ENCODE results near the gene RFX2. TPM values are rescaled to one million over a fixed set of nuclear protein-coding genes. Genes with fewer than 3 reads are reported as not detected.
A peak's percentile ranks its signal among the peaks of the same experiment; 100 is the strongest.

Gene RFX2
- total RNA-seq, 1 experiment from 2014 or later, result 13.7 TPM

DNA sequence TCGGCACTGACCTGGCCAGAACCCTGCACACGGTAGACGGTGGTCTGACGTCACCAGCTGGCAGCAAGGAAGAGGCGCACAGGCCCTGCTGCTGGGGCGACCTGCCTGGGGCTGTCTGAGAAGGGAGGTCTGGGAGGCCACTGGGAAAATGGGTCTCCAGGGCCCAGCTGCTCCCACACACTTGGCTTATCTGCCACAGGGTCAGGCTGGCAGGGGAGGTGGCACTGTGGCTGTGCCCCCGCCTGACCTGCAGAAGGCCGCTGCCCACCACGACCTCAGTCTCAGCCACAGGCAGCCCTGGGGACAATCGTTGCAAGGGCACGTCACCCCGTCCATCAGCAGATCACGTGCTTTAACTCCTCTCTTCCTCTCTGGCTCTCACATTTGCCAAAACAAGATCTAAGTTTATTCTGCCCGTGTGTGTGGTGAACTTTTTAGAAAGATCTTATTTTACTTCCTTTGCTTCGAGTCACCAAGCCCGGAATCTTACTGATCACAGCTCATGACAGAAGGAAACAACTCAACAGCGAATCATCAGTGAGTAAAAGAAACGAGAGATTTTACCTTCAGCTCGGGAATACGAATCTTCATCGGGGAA, 87.1 kb downstream of the RFX2 start:
- CTCF ChIA-PET, result interaction anchor here (0.6 to 1.4 kb wide), 3 partner anchors 25 to 252 kb away, joined by 3 to 4 read pairs (median 4); no protein-coding TSS in a partner anchor
- no peaks in the 10 kb centered on the region for H3K9me3 Mint-ChIP-seq (ENCODE audit: low read depth, unreplicated experiment)
- H3K36me3 Mint-ChIP-seq (ENCODE audit: insufficient read depth, unreplicated experiment), result no peaks in the 10 kb centered on the region
- H3K4me3 Mint-ChIP-seq (ENCODE audit: low read depth, unreplicated experiment), result no peak overlapping the region
- H3K27me3 Mint-ChIP-seq (ENCODE audit: unreplicated experiment), result no peaks in the 10 kb centered on the region
- no peak for DNase-seq
- intact Hi-C loops (cut with micrococcal nuclease; ENCODE audit: unreplicated experiment), result no loop called here
- H3K27ac Mint-ChIP-seq (ENCODE audit: unreplicated experiment), result no peak overlapping the region
- TF ChIP-seq, protein P1, sequence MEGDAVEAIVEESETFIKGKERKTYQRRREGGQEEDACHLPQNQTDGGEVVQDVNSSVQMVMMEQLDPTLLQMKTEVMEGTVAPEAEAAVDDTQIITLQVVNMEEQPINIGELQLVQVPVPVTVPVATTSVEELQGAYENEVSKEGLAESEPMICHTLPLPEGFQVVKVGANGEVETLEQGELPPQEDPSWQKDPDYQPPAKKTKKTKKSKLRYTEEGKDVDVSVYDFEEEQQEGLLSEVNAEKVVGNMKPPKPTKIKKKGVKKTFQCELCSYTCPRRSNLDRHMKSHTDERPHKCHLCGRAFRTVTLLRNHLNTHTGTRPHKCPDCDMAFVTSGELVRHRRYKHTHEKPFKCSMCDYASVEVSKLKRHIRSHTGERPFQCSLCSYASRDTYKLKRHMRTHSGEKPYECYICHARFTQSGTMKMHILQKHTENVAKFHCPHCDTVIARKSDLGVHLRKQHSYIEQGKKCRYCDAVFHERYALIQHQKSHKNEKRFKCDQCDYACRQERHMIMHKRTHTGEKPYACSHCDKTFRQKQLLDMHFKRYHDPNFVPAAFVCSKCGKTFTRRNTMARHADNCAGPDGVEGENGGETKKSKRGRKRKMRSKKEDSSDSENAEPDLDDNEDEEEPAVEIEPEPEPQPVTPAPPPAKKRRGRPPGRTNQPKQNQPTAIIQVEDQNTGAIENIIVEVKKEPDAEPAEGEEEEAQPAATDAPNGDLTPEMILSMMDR (IDR thresholded peaks at IDR 0.05; ENCODE audit: unreplicated experiment), result no peak
- H3K4me1 Mint-ChIP-seq (ENCODE audit: low read depth, unreplicated experiment), result no peaks in the 10 kb centered on the region
- BruUV-seq (replicated peaks), result no TSS peak

DNA sequence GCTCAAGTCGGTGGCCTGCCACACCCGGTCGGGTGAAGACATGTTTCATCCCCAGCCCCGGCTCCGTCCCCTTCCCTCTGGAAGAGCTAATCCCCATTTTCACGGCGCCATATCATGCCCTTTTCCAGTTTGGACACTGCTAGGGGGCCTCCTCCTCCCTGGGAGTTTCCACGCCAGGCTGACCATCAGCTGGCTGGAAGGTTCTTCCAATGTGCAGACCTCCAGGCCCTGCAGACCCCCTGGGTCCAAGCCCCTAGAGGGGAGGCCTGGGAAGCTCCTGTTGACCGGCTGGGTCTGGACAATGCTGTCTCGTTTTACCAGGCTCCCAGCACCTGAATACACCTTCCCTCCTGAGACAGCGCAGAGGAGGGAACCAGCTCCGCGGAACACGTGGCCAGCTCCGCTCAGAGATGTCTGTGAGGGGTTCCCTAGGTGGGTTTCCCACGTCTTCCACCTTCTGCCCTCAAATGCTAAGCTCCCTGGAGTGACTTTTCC, 87.7 kb downstream of the RFX2 start:
- Mint-ChIP-seq H3K27me3 (ENCODE audit: unreplicated experiment) (no peaks in the 10 kb centered on the region), H3K9me3 (ENCODE audit: low read depth, unreplicated experiment) (no peaks in the 10 kb centered on the region), H3K27ac (ENCODE audit: unreplicated experiment) (no peak overlapping the region), H3K4me1 (ENCODE audit: low read depth, unreplicated experiment) (no peaks in the 10 kb centered on the region), H3K36me3 (ENCODE audit: insufficient read depth, unreplicated experiment) (no peaks in the 10 kb centered on the region), H3K4me3 (ENCODE audit: low read depth, unreplicated experiment) (no peak overlapping the region)
- TF ChIP-seq, protein P1 (IDR thresholded peaks at IDR 0.05; ENCODE audit: unreplicated experiment), result no peak
- no peak for DNase-seq
- CTCF ChIA-PET, result interaction anchor here (0.6 to 1.4 kb wide), 3 partner anchors 25 to 251 kb away, joined by 3 to 4 read pairs (median 4); no protein-coding TSS in a partner anchor
- BruUV-seq (replicated peaks), result no TSS peak
- intact Hi-C loops (cut with micrococcal nuclease; ENCODE audit: unreplicated experiment), result no loop called here

DNA sequence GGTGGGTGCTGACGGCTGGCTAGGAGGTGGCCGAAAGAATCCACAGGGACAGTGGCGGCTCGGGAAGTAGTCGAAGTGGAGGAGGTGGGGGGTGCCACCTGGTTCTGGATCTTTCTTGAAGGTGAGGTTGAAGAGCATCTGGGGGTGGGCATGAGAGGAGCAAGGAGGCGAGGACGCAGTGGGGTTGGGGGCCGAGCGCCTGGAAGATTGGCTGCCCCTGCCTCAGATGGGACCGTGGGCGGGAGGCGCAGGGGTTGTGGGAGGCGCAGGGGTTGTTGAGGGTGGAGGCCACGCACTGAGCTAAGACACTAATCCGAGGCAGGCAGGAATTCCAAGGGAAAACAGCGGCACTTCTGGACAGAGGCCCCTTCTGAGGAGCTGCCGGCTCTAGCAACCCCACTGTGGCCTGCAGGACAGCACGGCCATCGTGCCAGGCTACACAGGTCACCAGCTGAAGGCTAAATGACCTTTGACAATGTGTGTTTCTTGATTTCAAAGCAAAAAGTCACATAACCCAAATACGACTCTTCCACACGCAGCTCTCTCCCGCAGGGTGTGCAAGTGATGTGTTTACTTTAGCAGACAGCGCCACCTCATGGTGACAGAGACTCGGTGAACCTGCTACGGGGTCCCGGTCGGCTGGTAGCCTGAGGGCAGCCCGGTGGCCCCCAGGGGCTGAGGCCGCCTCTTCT, 88.3 kb downstream of the RFX2 start:
- Mint-ChIP-seq H3K36me3 (ENCODE audit: insufficient read depth, unreplicated experiment) (no peaks in the 10 kb centered on the region), H3K27ac (ENCODE audit: unreplicated experiment) (no peak overlapping the region), H3K27me3 (ENCODE audit: unreplicated experiment) (no peaks in the 10 kb centered on the region), H3K4me3 (ENCODE audit: low read depth, unreplicated experiment) (no peak overlapping the region), H3K4me1 (ENCODE audit: low read depth, unreplicated experiment) (no peaks in the 10 kb centered on the region), H3K9me3 (ENCODE audit: low read depth, unreplicated experiment) (no peaks in the 10 kb centered on the region)
- peak; percentile 15 for DNase-seq
- BruUV-seq (replicated peaks), result no TSS peak
- TF ChIP-seq, protein P1 (IDR thresholded peaks at IDR 0.05; ENCODE audit: unreplicated experiment), result peak; percentile 39
- intact Hi-C loops (cut with micrococcal nuclease; ENCODE audit: unreplicated experiment), result no loop called here
- CTCF ChIA-PET, result interaction anchor here (1.4 kb wide), 1 partner anchor 26 kb away, joined by 4 read pairs; no protein-coding TSS in a partner anchor

DNA sequence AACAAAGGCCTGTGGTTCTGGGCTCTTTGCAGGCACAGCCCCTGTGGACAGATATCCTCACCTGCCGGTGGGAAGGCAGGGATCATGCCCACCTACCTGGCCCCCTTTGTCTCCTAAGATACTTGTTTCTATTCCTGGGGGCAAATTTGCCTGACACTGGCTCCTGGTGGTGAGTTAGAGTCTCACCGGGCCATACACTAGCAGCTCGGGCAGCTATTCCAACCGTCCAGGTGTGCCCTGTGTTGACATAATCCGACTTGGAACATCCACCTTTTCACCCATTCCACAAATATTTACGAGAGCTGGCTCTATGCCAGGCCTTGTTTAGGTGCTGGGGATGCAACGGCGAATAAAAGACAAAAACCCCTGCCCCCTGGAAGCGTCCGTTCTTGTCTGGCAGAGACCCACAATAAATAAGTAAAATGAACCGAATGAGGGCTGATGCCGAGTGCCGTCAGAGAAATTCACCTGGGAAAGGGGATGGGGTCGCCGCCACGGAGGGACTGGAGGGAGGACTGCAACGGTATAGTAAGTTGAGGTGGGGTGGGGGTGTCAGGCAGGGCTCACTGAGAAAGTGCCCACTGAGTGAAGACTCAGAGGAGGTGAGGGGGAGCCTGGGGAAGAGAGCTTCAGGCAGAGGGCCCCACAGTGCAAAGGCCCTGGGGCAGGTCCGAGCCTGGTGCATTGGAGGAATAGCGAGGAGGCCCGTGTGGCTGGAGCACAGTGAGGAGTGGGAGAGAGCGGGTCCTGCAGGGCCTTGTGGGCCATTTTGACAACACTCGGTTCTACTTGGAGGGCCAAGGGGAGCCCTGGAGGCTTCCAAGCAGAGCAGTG, 89.1 kb downstream of the RFX2 start:
- no TSS peak for BruUV-seq (replicated peaks)
- Mint-ChIP-seq H3K4me3 (ENCODE audit: low read depth, unreplicated experiment) (no peak overlapping the region), H3K9me3 (ENCODE audit: low read depth, unreplicated experiment) (no peaks in the 10 kb centered on the region), H3K36me3 (ENCODE audit: insufficient read depth, unreplicated experiment) (no peaks in the 10 kb centered on the region), H3K4me1 (ENCODE audit: low read depth, unreplicated experiment) (no peaks in the 10 kb centered on the region), H3K27ac (ENCODE audit: unreplicated experiment) (no peak overlapping the region), H3K27me3 (ENCODE audit: unreplicated experiment) (no peaks in the 10 kb centered on the region)
- TF ChIP-seq, protein P1 (IDR thresholded peaks at IDR 0.05; ENCODE audit: unreplicated experiment), result no peak
- no peak for DNase-seq
- CTCF ChIA-PET, result no interaction called here
- intact Hi-C loops (cut with micrococcal nuclease; ENCODE audit: unreplicated experiment), result no loop called here

Data from Calu3 (cell line).